ENCODE results near the gene ADAMTSL3.

The ADAMTSL3 gene

GRCh38 chr15:83654379-83655236 lies 685 bp downstream of the ADAMTSL3 start:
- TF ChIP-seq YY1 (IDR thresholded peaks at IDR 0.05; ENCODE audit: low read depth) (no peak), FOXM1 (IDR thresholded peaks at IDR 0.05; ENCODE audit: borderline replicate concordance, low read depth) (no peak), EP300 (IDR thresholded peaks at IDR 0.05; ENCODE audit: borderline replicate concordance) (no peak), CREB1 (IDR thresholded peaks at IDR 0.05; ENCODE audit: low read depth) (no peak), EGR1 (IDR thresholded peaks at IDR 0.05) (no peak), REST (IDR thresholded peaks at IDR 0.05; ENCODE audit: low read depth) (no peak), NFIC (IDR thresholded peaks at IDR 0.05) (no peak), TAF1 (IDR thresholded peaks at IDR 0.05; ENCODE audit: low read depth) (no peak), USF1 (IDR thresholded peaks at IDR 0.05) (no peak), MAX (IDR thresholded peaks at IDR 0.05) (no peak), TCF12 (IDR thresholded peaks at IDR 0.05; ENCODE audit: low read depth) (no peak), ZBTB7A (IDR thresholded peaks at IDR 0.05; ENCODE audit: low read depth) (no peak), RAD21 (IDR thresholded peaks at IDR 0.05; ENCODE audit: low read depth) (no peak), TEAD4 (IDR thresholded peaks at IDR 0.05) (no peak), CEBPB (IDR thresholded peaks at IDR 0.05) (no peak)

GRCh38 chr15:83655237-83655616 lies 1.3 kb downstream of the ADAMTSL3 start:
- TF ChIP-seq USF1 (IDR thresholded peaks at IDR 0.05) (no peak), CREB1 (IDR thresholded peaks at IDR 0.05; ENCODE audit: low read depth) (no peak), NFIC (IDR thresholded peaks at IDR 0.05) (no peak), EP300 (IDR thresholded peaks at IDR 0.05; ENCODE audit: borderline replicate concordance) (no peak), RAD21 (IDR thresholded peaks at IDR 0.05; ENCODE audit: low read depth) (no peak), CEBPB (IDR thresholded peaks at IDR 0.05) (no peak), TEAD4 (IDR thresholded peaks at IDR 0.05) (no peak), TAF1 (IDR thresholded peaks at IDR 0.05; ENCODE audit: low read depth) (no peak), EGR1 (IDR thresholded peaks at IDR 0.05) (no peak), ZBTB7A (IDR thresholded peaks at IDR 0.05; ENCODE audit: low read depth) (no peak), FOXM1 (IDR thresholded peaks at IDR 0.05; ENCODE audit: borderline replicate concordance, low read depth) (no peak), MAX (IDR thresholded peaks at IDR 0.05) (no peak), REST (IDR thresholded peaks at IDR 0.05; ENCODE audit: low read depth) (no peak), TCF12 (IDR thresholded peaks at IDR 0.05; ENCODE audit: low read depth) (no peak), YY1 (IDR thresholded peaks at IDR 0.05; ENCODE audit: low read depth) (no peak)

- TF ChIP-seq ZBTB7A (IDR thresholded peaks at IDR 0.05; ENCODE audit: low read depth) (no peak), USF1 (IDR thresholded peaks at IDR 0.05) (no peak), TEAD4 (IDR thresholded peaks at IDR 0.05) (no peak), TAF1 (IDR thresholded peaks at IDR 0.05; ENCODE audit: low read depth) (no peak), MAX (IDR thresholded peaks at IDR 0.05) (no peak), EGR1 (IDR thresholded peaks at IDR 0.05) (no peak), CREB1 (IDR thresholded peaks at IDR 0.05; ENCODE audit: low read depth) (no peak), TCF12 (IDR thresholded peaks at IDR 0.05; ENCODE audit: low read depth) (no peak), YY1 (IDR thresholded peaks at IDR 0.05; ENCODE audit: low read depth) (no peak), REST (IDR thresholded peaks at IDR 0.05; ENCODE audit: low read depth) (no peak), FOXM1 (IDR thresholded peaks at IDR 0.05; ENCODE audit: borderline replicate concordance, low read depth) (no peak), NFIC (IDR thresholded peaks at IDR 0.05) (no peak), EP300 (IDR thresholded peaks at IDR 0.05; ENCODE audit: borderline replicate concordance) (no peak), RAD21 (IDR thresholded peaks at IDR 0.05; ENCODE audit: low read depth) (no peak), CEBPB (IDR thresholded peaks at IDR 0.05) (no peak)
Measured at GRCh38 chr15:83656192-83656591, 2.3 kb downstream of the ADAMTSL3 start.
